ENCODE data around the gene TRDN.
"Not testable (repeated sequence)": the region's sequence is repeated elsewhere in the genome, so short reads cannot be mapped to it uniquely, and the experiment has no call there.

TRDN gene

GRCh38 chr6:123565529-123565928 lies 71.2 kb downstream of the TRDN start:
- in situ Hi-C loops (cut with MboI; ENCODE audit: low sequenced_read_pairs), result no loop called here

GRCh38 chr6:123564361-123564760 lies 72.4 kb downstream of the TRDN start:
- in situ Hi-C loops (cut with MboI; ENCODE audit: low sequenced_read_pairs), result no loop called here

- in situ Hi-C loops (cut with MboI; ENCODE audit: low sequenced_read_pairs), result no loop called here
Observed at GRCh38 chr6:123562677-123563076, 74.1 kb downstream of the TRDN start.

- in situ Hi-C loops (cut with MboI; ENCODE audit: low sequenced_read_pairs), result no loop called here
Observed at GRCh38 chr6:123562264-123562663, 74.5 kb downstream of the TRDN start.

GRCh38 chr6:123559816-123560215 lies 76.9 kb downstream of the TRDN start:
- in situ Hi-C loops (cut with MboI; ENCODE audit: low sequenced_read_pairs), result not testable (repeated sequence)

GRCh38 chr6:123557474-123557873 lies 79.3 kb downstream of the TRDN start:
- in situ Hi-C loops (cut with MboI; ENCODE audit: low sequenced_read_pairs), result not testable (repeated sequence)

- in situ Hi-C loops (cut with MboI; ENCODE audit: low sequenced_read_pairs), result no loop called here
Observed at GRCh38 chr6:123551939-123552707, 84.6 kb downstream of the TRDN start.

GRCh38 chr6:123550052-123550617 lies 86.6 kb downstream of the TRDN start:
- in situ Hi-C loops (cut with MboI; ENCODE audit: low sequenced_read_pairs), result no loop called here

- in situ Hi-C loops (cut with MboI; ENCODE audit: low sequenced_read_pairs), result no loop called here
Observed at GRCh38 chr6:123549476-123549875, 87.3 kb downstream of the TRDN start.

- in situ Hi-C loops (cut with MboI; ENCODE audit: low sequenced_read_pairs), result no loop called here
Observed at GRCh38 chr6:123547216-123547978, 89.4 kb downstream of the TRDN start.

GRCh38 chr6:123546537-123546936 lies 90.2 kb downstream of the TRDN start:
- in situ Hi-C loops (cut with MboI; ENCODE audit: low sequenced_read_pairs), result no loop called here

- in situ Hi-C loops (cut with MboI; ENCODE audit: low sequenced_read_pairs), result no loop called here
Observed at GRCh38 chr6:123541462-123541861, 95.3 kb downstream of the TRDN start.

GRCh38 chr6:123533862-123534648 lies 102.7 kb downstream of the TRDN start:
- in situ Hi-C loops (cut with MboI; ENCODE audit: low sequenced_read_pairs), result no loop called here

- in situ Hi-C loops (cut with MboI; ENCODE audit: low sequenced_read_pairs), result no loop called here
Observed at GRCh38 chr6:123529843-123530242, 106.9 kb downstream of the TRDN start.

- in situ Hi-C loops (cut with MboI; ENCODE audit: low sequenced_read_pairs), result no loop called here
Observed at GRCh38 chr6:123529058-123529457, 107.7 kb downstream of the TRDN start.

- in situ Hi-C loops (cut with MboI; ENCODE audit: low sequenced_read_pairs), result no loop called here
Observed at GRCh38 chr6:123527406-123527805, 109.3 kb downstream of the TRDN start.

GRCh38 chr6:123526128-123526527 lies 110.6 kb downstream of the TRDN start:
- in situ Hi-C loops (cut with MboI; ENCODE audit: low sequenced_read_pairs), result no loop called here

- in situ Hi-C loops (cut with MboI; ENCODE audit: low sequenced_read_pairs), result no loop called here
Observed at GRCh38 chr6:123524781-123525180, 112.0 kb downstream of the TRDN start.

GRCh38 chr6:123520217-123520616 lies 116.5 kb downstream of the TRDN start:
- in situ Hi-C loops (cut with MboI; ENCODE audit: low sequenced_read_pairs), result no loop called here

- in situ Hi-C loops (cut with MboI; ENCODE audit: low sequenced_read_pairs), result no loop called here
Observed at GRCh38 chr6:123519189-123519505, 117.6 kb downstream of the TRDN start.

- in situ Hi-C loops (cut with MboI; ENCODE audit: low sequenced_read_pairs), result no loop called here
Observed at GRCh38 chr6:123518441-123519188, 118.1 kb downstream of the TRDN start.

Measured in hTERT RPE-1 (cell line).